HL-60/S4 (cell line): ENCODE results near the gene ZNF574.

Experiments used
- in situ Hi-C: fragments of 300-500 bp; cut with MboI; formaldehyde crosslinking; loops from 2 replicates; pipeline ENCODE4 v1.14.3; 2022; ENCODE audit warnings: low sequenced_read_pairs

The ZNF574 gene

GRCh38 chr19:42057846-42058245 is 18.1 kb upstream of the ZNF574 start:
- in situ Hi-C loops, result no loop called here

GRCh38 chr19:42059196-42059595 is 16.8 kb upstream of the ZNF574 start:
- in situ Hi-C loops, result no loop called here

- in situ Hi-C loops, result no loop called here
Measured at GRCh38 chr19:42060117-42060516, 15.8 kb upstream of the ZNF574 start.

- in situ Hi-C loops, result no loop called here
Measured at GRCh38 chr19:42062381-42062780, 13.6 kb upstream of the ZNF574 start.

DNA sequence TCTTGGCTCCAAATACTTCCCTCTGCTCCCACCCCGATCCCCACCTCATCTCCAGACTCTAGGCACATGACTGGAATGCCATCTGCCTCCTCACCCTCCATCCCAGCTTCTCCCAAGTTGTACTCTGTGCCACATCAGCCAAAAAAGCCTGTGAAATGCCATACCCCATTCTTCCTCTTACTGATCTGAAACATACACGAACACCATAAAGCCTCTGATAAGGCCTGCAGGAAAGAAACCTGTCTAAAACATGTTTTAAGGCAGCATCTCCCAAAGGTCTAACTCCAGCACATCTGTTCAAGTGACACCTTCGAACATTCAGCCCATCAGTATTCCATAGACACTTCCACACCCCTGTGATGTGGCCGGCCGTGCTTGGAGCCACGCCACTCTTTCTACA is 11.5 kb upstream of the ZNF574 start:
- in situ Hi-C loops, result no loop called here

GRCh38 chr19:42065051-42065450 is 10.9 kb upstream of the ZNF574 start:
- in situ Hi-C loops, result no loop called here

DNA sequence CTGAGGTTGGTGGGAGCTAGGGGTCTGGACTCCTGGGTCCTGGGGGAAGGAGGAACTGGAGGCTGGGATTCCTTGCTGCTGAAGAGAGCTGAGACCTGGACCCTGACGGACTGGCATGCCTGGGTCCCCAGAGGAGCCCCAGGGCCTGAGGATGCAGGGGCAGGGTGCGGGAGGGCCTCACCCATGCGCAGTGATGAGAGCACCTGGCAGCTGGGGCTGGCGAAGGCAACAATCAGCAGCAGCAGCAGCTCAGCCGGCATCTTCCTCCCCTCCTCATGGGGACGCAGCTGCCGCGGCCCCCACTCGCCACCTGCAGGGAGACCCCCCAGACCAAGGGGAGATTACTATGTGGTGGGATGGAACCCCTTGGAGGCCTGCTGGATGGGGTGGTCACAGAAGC is 10.5 kb upstream of the ZNF574 start:
- in situ Hi-C loops, result no loop called here

- in situ Hi-C loops, result no loop called here
Measured at GRCh38 chr19:42066075-42066754, 9.8 kb upstream of the ZNF574 start.

DNA sequence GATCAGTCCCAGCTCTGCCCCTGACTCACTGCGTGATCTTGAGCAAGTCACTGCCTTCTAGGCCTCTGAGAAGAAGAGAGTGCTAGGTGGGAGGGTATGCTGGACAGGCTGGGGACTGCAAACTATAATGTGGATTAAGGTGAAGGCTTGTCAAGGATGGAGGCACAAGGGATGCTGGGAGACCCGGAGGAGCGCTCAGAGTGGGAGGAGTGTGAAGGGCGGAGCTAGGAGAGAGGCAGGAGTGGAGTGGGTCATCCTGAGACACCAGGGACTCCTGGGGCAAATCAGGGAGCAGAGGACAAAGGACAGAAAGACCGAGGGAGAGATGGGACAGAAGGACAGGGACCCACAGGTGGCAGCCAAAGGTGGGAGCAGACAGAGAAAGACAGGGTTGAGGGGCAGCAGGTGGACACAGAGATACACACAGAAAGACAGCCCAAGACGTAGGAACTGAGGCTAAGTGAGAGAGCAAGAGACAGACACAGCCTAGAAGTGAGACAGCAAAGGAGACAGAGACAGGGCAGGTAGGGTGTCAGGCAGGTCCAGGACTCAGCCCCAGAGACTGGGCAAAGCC is 8.6 kb upstream of the ZNF574 start:
- in situ Hi-C loops, result no loop called here

GRCh38 chr19:42068361-42068755 is 7.6 kb upstream of the ZNF574 start:
- in situ Hi-C loops, result no loop called here

DNA sequence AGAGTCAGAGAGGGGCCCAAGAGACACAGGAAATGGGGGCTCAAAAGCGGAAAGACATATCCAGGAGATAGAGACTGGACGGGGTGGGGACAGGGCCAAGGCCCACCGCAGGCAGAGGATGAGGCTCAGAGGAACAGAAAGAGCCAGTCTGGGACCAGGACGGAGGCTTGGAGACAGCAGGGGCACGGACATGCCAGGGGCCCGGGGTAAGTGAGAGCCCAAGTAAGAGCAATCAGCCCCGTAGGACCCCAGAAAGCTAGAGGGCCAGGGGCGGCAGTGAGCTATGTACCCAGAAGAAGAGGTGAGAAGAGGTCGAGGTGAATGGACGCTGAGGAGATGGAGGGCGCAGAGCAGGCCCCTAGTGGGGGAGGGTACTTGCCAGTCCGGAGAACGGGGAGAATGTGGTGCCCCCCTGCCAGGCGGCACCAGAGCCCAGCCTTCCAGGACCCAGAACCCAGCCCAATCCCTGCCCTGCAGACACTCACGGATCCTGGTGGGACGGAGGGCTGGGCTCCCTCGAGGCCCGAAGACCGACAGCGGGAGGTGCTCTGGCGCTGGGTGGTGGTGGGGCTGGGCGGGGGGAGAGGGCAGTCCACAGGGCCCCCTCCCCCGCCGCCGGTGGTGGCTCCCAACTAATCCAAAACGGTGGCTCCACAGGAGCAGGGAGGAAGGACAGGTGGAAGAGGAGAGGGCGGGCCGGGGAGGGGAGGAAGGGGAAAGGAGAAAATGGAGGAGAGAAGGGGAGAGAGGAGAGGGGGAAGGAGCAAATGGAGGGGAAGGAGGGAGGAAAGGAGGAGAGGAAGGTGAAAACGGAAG is 7.0 kb upstream of the ZNF574 start:
- in situ Hi-C loops, result no loop called here

- in situ Hi-C loops, result no loop called here
Measured at GRCh38 chr19:42069619-42070351, 6.2 kb upstream of the ZNF574 start, which contains the start of gene GRIK5. Gene GRIK5, minus strand, starts transcription at chr19:42070206. Its CDS starts 4,436 bp downstream, at chr19:42065770.

DNA sequence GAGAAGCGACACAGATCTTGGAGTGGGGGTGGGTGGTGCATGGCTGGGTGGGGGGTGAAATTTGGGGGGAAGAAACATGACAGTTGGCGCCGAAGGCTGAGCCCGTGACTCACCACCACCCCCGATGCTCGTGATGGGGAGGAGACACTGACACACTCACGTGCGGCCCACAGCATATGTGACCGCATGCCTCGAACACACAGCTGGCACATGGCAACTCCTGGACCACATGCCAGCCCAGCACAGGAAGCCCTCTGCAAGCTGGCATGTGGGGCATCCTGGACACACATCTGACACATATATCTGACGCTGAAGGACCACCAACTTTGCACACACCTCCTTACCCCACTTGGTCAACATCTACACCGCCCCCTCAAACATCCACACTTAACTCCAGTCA is 4.7 kb upstream of the ZNF574 start:
- in situ Hi-C loops, result no loop called here

DNA sequence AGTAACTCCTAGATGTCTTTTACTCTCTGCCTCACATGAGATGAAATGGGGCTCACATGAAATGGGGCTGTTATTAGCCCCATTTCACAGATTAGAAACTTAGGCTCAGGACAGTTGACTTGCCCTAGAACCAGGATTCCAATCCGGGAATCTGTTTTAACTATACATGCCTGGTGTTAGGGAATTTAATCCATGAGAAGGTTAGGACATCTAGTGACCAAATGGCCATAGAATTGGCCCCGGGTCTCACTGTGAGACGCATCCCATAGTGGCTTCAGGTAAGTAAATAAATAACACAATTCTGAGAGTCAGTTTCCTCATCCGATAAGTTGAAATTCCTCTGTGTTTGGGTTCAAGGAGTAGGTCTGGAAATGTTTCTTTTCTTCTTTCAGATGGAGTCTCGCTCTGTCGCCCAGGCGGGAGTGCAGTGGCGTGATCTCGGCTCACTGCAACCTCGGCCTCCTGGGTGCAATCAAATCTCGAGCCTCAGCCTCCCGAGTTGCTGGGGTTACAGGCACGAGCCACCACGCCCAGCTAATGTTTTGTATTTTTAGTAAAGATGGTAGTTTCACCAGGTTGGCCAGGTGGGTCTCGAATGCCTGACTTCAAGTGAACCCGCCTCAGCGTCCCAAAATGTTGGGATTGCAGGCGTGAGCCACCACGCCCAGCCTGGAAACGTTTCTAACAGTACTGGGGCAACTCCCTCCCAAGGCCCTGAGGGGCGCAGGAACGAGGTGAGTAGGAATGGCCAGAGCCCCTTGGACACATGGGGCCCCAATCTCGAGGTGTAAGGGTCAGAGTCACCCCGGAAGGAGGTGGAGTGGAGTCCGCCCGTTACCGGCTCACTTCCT is 1.2 kb upstream of the ZNF574 start:
- in situ Hi-C loops, result no loop called here

- in situ Hi-C loops, result no loop called here
Measured at GRCh38 chr19:42075364-42075615, 676 bp upstream of the ZNF574 start.

DNA sequence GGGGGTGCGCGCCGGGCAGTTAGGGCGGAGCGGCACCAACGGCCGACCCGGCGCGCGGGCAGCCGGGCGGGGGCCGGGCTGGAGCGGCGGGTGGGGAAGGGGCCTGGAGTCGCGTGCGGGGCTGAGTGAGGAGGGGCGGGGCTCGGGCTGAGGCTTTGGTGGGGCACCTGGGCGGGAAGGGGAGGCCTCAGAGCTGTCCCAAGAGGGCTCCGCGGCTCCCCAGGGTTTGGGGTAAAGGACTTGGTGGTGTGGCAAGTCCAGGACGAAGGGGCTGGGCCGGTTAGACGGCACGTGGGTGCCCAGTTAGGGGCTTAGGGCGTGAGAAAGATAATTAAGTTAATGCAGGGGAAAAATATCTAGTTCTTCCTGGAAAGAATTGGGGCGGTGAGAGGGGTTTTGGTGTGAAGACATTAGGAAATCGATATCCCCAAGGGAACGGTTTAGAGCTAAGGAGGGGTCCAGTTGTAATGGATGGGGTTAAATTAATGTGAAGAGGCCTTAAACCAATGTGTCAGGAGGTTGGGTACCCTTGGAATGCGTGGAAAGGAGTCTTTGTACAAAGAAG is 496 bp downstream of the ZNF574 start:
- in situ Hi-C loops, result no loop called here

DNA sequence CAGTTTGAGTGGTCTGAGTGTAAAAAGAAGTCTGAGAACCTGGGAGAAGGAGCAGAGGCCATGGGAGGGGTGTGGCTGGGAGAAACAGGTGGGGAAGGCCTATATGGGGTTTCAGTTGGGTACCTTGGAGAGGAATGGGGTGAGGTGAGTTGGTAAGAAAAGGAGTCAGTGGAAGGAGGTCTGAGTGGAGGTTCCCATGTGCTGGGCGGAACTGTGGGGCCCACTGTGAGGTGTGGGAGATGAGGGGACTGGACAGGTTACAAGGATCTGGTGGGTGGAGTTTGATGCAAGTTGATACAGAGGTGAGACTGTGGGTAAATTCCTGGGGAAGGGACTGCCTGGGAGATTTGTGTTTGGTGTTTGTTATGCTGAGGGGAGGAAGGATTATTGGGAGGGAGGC is 2.1 kb downstream of the ZNF574 start:
- in situ Hi-C loops, result no loop called here

DNA sequence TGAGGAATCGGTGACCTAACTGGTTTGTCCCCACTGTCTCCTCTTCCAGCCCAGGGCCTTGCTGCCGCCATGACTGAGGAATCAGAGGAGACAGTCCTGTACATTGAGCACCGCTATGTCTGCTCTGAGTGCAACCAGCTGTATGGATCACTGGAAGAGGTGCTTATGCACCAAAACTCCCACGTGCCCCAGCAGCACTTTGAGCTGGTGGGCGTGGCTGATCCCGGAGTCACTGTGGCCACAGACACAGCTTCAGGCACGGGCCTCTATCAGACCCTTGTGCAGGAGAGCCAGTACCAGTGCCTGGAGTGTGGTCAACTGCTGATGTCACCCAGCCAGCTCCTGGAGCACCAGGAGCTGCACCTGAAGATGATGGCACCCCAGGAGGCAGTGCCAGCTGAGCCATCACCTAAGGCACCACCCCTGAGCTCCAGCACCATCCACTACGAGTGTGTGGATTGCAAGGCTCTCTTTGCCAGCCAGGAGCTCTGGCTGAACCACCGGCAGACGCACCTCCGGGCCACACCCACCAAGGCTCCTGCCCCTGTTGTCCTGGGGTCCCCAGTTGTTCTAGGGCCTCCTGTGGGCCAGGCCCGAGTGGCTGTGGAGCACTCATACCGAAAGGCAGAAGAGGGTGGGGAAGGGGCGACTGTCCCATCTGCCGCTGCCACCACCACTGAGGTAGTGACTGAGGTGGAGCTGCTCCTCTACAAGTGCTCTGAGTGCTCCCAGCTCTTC is 2.7 kb downstream of the ZNF574 start:
- in situ Hi-C loops, result no loop called here

DNA sequence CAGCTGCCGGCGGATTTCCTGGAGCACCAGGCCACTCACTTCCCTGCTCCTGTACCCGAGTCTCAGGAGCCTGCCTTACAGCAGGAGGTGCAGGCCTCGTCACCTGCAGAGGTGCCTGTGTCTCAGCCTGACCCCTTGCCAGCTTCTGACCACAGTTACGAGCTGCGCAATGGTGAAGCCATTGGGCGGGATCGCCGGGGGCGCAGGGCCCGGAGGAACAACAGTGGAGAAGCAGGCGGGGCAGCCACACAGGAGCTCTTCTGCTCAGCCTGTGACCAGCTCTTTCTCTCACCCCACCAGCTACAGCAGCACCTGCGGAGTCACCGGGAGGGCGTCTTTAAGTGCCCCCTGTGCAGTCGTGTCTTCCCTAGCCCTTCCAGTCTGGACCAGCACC is 3.3 kb downstream of the ZNF574 start:
- in situ Hi-C loops, result no loop called here
